GM12873 (cell line): ENCODE measurements around the gene ACP4.

ENCODE experiments used
- TF ChIP-seq, protein P1 (sequence below): IDR thresholded peaks from 2 replicates; pipeline ENCODE4 v1.5.1; 2012; ENCODE audit warnings: low read depth, mild to moderate bottlenecking, moderate library complexity, low read length, control low read depth; ENCODE audit not compliant: insufficient read depth; ENCODE audit errors: missing control alignments

The ACP4 gene

DNA sequence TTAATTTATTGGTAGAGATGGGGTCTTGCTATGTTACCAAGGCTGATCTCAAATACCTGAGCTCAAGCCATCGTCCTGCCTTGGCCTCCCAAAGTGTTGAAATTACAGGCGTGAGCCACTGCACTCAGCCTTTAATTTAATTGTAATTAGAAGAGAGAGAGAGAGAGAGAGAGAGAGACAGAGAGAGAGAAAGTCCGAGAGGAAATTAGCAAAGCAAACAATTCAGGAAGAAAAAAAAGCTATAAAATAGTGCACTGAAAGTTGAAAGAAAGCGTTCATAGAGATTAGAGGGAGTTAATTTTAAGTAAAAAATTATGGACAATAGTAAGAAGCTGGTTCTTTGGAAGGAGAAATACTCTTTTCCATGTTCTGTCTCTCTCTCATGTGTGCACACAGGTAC lies 13.0 kb upstream of the ACP4 start:
- TF ChIP-seq, protein P1, sequence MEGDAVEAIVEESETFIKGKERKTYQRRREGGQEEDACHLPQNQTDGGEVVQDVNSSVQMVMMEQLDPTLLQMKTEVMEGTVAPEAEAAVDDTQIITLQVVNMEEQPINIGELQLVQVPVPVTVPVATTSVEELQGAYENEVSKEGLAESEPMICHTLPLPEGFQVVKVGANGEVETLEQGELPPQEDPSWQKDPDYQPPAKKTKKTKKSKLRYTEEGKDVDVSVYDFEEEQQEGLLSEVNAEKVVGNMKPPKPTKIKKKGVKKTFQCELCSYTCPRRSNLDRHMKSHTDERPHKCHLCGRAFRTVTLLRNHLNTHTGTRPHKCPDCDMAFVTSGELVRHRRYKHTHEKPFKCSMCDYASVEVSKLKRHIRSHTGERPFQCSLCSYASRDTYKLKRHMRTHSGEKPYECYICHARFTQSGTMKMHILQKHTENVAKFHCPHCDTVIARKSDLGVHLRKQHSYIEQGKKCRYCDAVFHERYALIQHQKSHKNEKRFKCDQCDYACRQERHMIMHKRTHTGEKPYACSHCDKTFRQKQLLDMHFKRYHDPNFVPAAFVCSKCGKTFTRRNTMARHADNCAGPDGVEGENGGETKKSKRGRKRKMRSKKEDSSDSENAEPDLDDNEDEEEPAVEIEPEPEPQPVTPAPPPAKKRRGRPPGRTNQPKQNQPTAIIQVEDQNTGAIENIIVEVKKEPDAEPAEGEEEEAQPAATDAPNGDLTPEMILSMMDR = no peak

DNA sequence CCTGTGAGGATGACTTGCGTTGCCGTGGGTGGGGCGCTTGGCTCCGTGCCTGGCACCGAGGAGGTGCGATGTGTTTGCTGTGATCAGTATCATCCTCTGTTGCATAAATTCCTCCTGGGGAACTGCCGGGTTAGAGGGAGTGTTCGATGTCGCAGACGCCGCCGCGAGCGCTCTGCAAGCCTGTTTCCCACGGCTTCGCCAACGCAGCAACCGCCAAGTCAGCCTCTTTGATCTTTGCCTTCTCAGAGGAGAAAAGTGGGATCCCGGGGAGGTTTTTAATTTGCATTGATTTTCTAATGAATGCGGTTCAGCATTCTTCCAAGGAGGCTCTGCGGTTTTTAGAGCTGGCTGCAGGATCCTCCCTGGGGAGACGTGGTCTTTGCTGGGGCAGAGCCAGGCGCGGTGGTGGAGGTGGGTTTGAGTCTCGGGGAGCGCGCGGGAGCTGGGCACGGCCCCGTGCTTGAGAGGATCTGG lies 12.3 kb upstream of the ACP4 start:
- TF ChIP-seq, protein P1 = no peak

DNA sequence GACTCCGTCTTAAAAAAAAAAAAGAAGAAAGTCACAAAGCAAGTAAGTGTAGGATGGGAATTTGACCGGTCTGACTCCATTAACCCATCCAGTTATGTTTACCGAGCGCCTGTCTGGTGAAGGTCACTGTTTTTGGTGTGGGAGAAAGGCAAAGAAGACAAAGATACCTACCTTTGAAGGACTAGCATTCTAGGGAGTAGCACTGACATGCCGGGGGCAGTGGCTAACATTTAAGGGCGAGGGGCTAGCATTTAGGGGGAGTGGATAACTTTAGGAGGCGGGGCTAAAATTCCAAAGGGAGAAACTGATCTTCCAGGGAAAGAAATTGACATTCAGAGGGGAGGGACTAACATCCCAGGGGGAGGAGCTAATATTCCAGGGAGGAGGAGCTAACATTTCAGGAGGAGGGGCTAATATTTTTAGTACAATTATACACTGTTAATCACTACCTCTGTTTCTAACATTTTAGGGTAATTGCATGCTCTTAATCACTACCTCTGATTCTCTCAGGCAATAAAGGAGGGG lies 11.2 kb upstream of the ACP4 start:
- TF ChIP-seq, protein P1 = no peak

DNA sequence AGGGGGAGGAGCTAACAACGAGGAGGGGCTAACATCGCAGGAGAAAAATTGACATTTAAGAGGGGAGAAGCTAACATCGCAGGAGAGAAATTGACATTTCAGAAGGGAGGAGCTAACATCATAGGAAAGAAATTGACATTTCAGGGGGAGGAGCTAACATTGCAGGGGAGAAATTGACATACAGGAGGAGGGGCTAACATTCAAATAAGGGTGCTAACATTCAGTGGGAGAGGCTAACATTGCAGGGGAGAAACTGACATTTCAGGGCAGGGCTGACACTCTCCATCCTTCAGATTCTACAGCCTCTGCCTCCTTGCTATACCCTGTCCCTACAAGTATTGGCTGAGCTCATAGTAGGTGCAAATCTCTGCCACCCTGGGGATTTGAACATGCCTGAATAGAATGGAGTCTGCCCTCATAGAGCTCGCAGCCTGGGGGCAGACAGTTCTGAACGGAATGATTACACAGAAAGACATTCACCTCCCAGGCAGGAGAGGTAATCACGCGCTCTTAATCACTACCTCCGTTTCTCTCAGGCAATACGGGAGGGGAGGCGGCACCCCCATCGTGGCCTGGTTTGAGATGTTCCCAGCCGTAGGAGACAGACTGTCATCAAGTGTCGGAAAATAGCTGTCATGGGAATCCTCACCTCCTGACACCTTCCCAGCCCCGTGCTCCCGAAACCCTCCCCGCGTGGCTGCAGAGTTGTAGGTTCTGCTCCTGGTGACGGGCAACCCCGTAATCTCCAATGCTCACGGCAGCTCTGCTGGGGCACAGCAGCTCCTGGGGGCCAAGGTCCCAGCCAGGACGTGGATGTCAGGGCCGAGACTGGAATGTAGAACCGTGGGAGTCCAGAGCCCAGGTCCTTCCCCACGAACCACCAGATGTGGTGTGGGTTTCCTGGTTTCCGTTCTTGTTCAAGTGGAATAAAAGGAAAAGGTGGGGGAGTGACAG lies 10.4 kb upstream of the ACP4 start:
- TF ChIP-seq, protein P1 = no peak

DNA sequence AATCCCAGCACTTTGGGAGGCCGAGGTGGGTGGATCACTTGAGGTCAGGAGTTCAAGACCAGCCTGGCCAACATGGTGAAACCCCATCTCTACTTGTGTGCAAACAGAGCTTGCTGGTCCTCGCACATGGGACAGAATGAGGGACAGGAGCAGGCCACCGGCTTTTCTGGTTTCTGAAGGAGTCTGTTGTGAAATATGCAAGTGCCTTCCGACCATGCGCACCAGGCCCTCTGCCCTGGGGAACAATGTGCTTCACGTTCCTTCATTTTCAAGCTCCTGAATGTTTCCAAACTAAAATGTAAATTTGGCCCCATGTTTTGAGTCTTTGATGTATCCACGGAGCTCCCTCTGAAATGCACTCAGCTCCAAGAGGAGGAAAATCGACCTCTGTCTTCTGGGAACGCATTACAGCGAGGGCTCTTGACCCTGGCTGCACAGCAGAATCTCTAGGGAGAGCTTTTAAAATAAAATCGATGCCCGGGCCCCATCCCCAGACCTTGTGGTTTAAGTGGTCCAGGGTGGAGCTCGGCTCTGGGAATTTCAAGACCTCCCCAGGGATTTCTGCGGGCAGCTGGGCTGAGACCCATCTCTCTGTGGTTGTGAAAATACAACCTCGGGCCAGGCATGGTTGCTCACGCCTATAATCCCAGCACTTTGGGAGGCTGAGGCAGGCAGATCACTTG lies 9.3 kb upstream of the ACP4 start:
- TF ChIP-seq, protein P1 = no peak

DNA sequence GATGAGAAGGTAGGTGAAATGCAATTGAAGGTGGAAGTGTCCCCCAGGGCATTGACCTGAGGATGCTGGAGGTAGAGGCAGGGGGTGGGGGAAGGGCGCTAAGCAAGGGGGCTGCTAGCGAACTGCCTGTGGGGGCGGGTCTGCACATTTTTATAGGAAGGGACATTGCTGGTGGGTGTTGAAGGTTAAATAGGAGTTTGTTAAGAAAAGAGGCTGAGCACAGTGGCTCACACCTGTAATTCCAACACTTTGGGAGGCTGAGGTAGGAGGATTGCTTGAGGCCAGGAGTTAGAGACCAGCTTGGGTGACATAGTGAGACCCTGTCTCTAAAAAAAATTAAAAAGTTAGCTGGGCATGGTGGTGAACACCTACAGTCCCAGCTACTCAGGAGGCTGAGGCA lies 5.5 kb upstream of the ACP4 start:
- TF ChIP-seq, protein P1 = no peak

DNA sequence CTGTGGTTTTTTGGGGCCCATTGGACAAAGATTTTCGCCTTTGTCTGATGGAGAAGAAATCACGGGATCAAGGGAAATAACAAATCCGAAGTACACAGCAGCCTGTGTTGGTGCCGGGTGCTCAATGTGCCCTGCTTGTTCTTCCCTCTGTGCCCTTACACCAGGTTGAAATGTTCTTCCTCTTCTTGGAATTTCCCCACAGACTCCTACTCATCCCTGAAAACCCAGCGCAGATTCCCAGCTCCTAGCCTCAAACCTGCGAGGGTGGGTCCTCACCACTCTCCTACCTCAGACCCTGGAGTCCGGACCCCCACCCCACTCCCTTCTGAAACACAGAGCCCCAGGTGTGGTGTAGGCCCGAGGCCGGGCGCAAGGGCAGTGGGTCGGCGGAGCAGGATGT lies 4.9 kb upstream of the ACP4 start:
- TF ChIP-seq, protein P1 = no peak
